Adipose tissue (tissue), 3 donors: ENCODE measurements around the gene BBC3. TPM values are rescaled to one million over a fixed set of nuclear protein-coding genes. Genes with fewer than 3 reads are reported as not detected.
"Not testable (repeated sequence)": the region's sequence is repeated elsewhere in the genome, so short reads cannot be mapped to it uniquely, and the experiment has no call there.

Experiments used
- H3K27ac ChIP-seq: one replicate; pipeline ENCODE4 v1.5.1; 2013; ENCODE audit warnings: low read depth, low read length
- WGBS, 3 donors: extraction: QIAGEN DNeasy Blood & Tissue Kit; methylation state at CpG; one replicate each; pipeline ENCODE4 v1.1.7; 2013; 5-methylcytosine and 5-hydroxymethylcytosine counted together
- polyA plus RNA-seq, 3 donors: library from polyadenylated mRNA; stranded (reverse); fragments of 200-250 nt; gene quantifications; one replicate each; pipeline ENCODE4 v1.2.3, GENCODE V29; 2013
- donor health status: healthy with polysubstance abuse.
- donor health status: Bipolar disorder and iron deficiency.
- donor health status: healthy.

The BBC3 gene
- polyA plus RNA-seq, 3 donors = 3.1 to 8.6 (median 4.2) TPM

DNA sequence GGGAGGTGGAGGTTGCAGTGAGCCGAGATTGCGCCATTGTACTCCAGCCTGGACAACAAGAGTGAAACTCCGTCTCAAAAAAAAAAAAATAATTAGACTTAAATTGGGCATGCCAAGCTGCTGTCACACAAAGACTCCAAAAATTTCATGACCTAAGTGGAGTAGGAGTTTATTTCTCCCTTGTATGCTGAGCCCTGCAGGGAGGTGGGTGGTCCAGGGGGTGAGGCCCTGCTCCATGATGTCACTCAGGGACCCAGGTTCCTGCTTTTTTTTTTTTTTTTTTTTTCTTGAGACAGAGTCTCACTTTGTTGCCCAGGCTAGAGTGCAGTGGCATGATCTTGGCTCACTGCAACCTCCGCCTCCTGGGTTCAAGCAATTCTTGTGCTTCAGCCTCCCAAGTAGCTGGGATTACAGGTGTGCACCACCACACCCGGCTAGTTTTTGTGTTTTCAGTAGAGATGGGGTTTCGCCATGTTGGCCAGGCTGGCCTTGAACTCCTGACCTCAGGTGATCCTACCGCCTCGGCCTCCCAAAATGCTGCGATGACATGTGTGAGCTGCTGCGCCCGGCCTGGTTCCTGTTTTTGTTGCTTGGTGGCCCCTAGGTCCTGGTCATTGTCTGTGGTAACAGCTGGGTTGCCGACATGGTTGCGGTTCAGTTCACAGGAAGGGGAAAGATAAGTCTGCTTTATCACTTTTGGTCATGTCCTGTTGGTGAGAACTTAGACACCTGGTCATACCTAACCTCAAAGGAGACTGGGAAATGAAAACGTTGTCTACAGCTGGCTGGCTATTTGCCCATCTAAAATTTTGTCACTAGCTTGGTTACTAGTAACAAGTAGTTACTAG is 31.2 kb upstream of the BBC3 start:
- WGBS, 3 donors = 54 to 74% (median 71%) methylated on average over 14 of the region's 14 CpGs
- H3K27ac ChIP-seq = not testable (repeated sequence)

DNA sequence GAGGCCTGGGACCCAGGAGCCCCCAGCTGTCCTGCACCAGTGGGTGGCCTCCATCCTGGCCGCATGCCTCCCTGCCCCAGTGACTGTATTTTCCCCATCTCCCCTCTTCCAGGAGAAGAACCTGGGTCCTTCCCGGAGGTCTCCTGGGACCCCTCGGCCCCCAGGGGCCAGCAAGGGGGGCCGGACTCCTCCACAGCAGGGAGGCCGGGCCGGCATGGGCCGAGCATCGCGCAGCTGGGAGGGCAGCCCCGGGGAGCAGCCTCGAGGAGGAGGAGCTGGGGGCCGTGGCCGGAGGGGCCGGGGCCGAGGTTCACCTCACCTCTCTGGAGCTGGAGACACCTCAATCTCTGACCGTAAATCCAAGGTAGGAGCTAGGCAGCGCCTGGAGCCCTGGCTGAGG is 29.5 kb upstream of the BBC3 start:
- no peak overlapping the region for H3K27ac ChIP-seq
- 63 to 91% (median 90%) methylated on average over 11 to 17 of the region's 17 CpGs for WGBS, 3 donors

DNA sequence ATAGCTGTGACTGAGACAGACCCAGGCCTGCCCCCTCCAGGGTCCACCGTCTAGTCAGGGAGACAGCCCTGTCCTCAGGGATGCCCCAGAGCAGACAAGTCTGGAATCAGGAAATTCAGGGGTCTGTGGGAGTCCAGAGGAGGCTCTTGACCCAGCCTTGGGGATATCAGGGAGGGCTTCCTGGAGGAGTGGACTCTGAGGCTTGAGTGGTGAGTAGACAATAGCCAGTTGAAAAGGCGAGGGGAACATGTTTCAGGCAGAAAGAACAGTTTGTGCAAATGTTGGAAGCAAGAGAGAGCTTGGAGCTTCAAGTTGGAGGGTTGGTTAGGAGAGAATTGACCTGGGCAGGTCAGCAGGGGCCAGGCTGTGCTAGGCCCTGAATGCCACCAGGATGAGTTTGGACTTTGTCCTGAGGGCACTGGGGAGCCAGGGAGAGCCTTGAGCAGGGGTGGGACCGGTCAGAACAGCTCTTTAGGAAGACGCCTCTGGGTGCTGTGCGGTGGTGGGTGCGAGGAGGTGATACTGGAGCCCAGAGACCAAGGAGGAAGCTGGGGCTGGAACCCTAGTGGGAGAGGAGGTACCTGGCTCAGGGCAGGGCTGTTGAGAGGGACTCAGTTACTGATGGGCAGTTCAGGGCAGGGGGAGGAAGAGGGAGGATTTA is 28.0 kb upstream of the BBC3 start:
- 68 to 92% (median 90%) methylated on average over 6 of the region's 6 CpGs for WGBS, 3 donors
- H3K27ac ChIP-seq = no peak overlapping the region

DNA sequence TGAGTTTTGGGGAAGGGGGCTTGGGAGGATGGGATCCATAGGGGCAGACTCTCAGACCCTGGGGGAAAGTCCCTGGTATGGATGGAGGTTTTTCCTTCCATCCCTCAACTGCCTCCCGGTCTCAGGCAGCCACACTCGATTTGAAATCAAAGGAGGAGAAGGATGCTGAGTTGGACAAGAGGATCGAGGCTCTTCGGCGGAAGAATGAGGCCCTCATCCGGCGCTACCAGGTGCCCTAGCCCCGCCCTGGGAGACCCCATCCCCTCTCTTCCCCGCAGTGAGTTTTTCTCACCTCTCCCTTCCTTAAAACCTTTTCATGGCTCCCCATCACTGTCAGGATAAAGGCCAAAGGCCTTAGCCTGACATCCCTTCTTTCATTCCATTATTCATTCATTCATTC is 27.4 kb upstream of the BBC3 start:
- no peak overlapping the region for H3K27ac ChIP-seq
- 54 to 91% (median 90%) methylated on average over 9 of the region's 9 CpGs for WGBS, 3 donors

DNA sequence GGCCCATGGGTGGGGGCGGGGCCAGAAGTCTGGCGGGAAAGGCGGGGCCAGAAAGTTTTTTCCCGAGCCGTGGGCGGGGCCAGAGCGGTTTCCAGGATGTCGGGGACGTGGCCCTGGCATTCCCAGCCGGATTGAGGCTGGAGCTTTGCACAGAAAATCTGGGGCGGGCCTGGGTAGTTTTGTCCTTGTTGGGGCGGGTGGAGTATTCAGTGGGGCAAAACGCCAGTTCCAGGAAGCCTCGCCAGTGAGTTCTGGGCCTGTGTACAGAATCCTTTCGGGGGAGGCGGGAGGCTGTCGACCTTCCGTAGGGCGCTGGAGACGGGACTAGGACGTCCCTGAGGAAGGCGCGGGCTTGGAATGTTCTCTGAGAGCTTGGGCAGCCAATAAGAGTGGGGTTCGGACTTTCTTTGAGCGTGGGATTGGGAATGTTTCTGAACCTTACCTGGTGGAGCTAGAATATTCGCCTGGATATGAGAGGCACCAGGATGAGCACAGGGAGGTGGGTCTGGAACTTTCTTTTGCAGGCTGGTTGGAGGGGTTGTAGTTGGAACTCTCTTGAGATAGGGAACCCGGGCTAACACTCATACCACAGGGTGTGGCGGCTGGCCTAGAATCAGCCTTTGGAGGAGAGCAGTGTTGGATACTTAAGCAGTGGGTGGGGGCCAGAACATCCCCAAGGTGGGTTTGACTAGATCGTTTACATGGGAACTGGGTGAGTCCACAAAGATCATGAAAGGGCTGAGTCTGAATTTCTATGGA is 26.6 kb upstream of the BBC3 start:
- 3 to 7% (median 4%) methylated on average over 29 of the region's 29 CpGs for WGBS, 3 donors
- no peak overlapping the region for H3K27ac ChIP-seq

DNA sequence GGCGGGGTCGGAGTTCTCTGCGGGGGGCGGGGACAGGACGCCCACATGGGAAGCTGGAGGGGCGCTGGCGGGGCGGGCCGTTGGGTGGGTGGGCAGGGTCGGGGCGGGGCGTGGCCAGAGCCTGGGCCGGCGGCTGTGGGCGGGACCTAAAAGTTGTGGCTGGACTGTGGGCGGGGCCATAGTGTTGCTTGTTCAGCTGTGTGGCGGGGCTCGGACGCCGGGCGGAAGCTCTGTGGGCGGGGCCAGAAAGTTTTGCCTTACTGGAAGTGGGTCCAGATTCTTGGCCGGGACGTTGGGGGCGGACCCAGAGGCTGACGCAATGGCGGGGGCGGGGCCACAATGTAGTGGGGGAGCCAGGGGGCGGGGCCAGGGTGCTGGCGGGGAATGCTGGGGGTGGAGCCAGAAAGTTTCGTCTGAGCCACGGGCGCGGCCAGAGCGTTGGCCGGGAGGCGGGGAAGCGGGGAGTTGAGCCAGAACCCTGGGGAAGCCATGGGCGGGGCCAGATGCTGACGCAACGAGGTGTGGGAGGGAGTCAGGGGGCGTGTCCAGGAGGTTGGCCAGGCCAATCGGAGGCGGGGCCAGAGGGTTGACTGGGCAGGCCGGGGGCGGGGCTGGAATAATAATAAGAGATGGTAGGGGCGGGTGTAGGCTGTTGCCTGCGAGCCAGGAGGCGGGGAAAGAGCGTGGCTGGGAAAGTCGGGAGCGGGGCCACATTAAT is 25.9 kb upstream of the BBC3 start:
- H3K27ac ChIP-seq = peak overlapping the region; percentile 78
- 0 to 1% (median 0%) methylated on average over 44 to 52 of the region's 52 CpGs for WGBS, 3 donors

DNA sequence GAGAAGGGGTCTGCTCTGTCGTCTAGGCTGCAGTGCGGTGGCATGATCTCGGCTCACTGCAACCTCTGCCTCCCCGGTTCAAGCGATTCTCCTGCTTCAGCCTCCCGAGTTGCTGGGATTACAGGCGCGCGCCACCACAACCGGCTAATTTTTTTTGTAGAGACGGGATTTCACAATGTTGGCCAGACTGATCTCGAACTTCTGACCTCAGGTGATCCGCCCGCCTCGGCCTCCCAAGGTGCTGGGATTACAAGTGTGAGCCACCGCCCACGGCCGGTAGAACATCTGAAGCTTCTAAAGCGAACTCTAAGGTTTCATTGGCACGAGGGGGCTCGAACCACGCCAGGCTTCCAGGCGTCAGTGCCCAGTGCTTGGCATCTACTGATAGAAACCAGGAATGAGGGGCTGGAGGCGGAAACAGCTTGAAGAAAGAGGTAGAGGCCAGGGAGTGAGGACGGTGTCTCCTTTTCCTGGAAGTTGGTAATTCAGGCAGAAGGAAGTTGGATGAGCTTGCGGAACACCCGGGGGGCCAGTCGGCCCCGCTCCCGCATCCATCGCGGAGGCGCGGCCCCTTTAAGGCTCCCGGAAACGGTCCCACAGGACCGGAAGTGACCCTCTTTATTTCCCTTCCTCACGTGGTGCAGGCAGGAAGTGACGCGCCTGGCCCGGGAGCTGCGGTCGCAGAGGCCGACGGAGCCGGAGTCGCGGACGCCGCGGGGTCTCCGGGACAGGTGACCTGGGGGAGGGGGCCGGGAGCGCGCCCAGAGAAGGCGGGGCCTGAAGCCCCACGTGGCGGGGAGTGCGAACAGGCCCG is 25.1 kb upstream of the BBC3 start, which contains the start of gene CCDC9:
Gene CCDC9, plus strand, starts transcription at position 647 of the 814 bp plus-strand sequence. CDS start 1,876 bp downstream, outside the sequence.
- 14 to 16% (median 15%) methylated on average over 51 to 60 of the region's 60 CpGs for WGBS, 3 donors
- H3K27ac ChIP-seq = peak within 1 kb of the TSS; percentile 78

DNA sequence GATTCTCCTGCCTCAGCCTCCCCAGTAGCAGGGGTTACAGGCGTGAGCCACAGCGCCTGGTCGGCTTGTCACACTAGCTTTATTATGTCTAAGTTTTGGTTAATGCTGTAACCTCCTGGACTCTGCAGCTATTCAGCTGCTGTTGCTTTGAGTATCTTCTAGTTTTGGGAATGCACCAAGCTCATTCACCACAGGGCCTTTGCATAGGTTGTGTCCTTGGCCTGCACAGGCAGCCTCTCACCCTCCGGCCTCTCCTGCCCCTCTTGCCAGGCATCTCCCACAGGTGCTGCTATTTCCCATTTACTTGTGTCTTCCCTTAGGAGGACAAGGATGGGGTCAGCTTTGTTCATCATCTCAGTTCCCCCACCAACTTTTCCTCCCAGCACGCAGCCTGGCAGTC is 23.0 kb upstream of the BBC3 start:
- H3K27ac ChIP-seq = no peak overlapping the region
- 87 to 90% (median 90%) methylated on average over 5 of the region's 5 CpGs for WGBS, 3 donors

DNA sequence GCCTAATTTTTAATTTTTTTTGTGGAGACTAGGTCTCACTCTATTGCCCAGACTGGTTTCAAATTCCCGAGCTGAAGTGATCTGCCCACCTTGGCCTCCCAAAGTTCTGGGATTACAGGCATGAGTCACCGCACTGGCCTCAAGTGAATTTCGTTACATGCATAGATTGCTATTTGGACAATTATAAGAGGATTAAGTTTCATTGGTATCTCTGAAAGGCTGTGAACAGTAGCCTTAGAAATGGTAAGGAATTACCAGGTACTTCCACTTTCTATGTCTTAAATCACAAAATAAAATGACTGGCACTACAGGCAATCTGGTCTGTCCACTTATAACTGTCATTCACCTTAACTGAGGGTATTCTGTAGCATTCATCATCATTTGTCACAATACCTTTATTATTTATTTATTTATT is 22.5 kb upstream of the BBC3 start:
- no peak overlapping the region for H3K27ac ChIP-seq
- 72 to 81% (median 73%) methylated on average over 3 of the region's 3 CpGs for WGBS, 3 donors

DNA sequence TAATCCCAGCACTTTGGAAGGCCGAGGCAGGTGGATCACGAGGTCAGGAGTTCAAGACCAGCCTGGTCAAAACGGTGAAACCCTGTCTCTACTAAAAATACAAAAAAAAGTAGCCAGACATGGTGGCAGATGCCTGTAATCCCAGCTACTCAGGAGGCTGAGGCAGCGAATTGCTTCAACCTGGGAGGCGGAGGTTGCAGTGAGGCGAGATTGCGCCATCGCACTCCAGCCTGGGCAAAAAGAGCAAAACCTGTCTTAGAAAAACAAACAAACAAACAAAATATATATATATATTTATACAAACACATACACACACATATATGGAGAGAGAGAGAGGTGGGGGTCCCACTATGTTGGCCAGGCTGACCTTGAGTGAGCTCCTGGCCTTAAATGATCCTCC is 22.0 kb upstream of the BBC3 start:
- WGBS, 3 donors = 83 to 87% (median 85%) methylated on average over 8 of the region's 8 CpGs
- not testable (repeated sequence) for H3K27ac ChIP-seq

DNA sequence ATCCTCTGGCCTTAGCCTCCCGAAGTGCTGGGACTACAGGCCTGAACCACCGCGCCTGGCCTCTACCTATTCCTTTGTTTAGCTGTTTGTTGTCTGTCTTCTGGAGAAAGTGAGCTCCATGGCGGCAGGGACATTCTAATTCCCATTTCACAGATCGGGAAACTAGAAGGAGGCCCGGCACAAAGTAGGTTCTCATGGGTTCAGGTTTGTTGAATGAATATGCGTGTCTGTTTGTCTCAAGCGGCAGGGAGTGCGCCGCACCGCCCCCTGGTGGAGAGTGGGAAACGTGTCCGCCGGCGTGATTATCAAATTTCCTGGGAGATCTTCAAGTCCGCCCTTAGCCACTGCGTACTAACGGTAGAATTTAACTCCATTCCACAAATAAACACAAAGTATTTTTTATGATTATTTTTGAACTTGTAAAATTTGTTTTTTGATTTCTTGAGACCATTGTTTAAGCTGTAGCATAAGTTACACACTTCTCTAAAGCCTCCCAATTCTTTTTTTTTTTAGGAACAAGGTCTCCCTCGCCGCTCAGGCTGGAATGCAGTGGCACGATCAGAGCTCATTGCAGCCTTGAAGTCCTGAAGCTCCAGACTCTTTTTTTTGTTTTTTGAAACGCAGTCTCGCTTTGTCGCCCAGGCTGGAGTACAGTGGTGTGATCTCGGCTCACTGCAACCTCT is 16.4 kb upstream of the BBC3 start:
- no peak overlapping the region for H3K27ac ChIP-seq
- 26 to 33% (median 26%) methylated on average over 25 of the region's 25 CpGs for WGBS, 3 donors

DNA sequence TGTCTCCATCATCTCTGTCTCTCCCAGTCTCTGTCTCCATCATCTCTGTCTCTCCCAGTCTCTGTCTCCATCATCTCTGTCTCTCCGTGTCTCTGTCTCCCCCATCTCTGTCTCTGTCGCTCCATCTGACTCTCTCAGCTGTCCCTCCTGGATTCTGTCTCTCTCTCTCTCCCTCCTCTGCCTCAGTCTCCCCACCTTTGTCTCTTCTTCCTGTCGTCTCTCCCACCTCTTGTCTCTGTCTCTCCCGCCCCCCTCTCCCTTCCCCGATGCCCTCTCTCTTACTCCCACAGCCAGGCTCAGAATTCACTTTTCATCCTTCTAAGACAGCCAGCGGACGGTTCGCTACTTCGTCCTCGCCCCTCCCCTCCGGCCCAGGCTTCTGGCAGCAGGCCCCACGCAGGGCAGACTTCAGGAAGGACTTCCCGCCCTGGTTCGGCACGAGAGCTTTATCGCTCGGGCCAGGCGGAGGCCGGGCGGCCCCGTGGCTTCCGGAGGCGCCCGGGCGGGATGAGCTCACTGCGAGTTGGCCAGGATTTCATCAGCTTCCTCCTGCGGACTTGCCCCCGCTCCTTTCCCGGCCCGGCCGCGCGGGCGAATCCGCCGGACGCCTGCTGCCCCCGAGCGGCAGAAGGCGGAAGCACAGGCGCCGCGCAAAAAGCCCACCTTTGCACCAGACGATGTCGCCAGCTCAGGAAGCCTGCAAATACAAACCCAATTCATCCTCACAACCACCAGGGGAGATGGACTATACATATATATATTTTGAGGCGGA is 13.0 kb upstream of the BBC3 start:
- no peak overlapping the region for H3K27ac ChIP-seq
- 1 to 2% (median 2%) methylated on average over 46 of the region's 46 CpGs for WGBS, 3 donors

DNA sequence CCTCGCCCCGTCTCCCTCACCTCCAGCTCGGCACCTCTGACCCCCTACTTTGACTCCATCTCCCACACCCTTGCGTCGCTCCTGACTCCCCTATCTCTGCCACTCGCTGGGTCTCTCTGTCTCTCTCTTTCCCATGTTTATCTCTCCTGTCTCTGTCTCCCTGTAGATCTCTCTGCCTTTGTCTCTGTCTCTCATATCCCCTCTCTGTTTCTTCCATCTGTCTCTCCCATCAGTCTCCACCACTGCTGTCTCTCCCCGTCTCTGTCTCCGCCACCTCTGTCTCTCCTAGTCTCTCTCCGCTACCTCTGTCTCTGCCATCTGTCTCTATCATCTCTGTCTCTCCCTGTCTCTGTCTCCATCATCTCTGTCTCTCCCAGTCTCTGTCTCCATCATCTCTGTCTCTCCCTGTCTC is 12.4 kb upstream of the BBC3 start:
- no peak overlapping the region for H3K27ac ChIP-seq
- WGBS, 3 donors = 17 to 20% (median 20%) methylated on average over 7 to 9 of the region's 9 CpGs

DNA sequence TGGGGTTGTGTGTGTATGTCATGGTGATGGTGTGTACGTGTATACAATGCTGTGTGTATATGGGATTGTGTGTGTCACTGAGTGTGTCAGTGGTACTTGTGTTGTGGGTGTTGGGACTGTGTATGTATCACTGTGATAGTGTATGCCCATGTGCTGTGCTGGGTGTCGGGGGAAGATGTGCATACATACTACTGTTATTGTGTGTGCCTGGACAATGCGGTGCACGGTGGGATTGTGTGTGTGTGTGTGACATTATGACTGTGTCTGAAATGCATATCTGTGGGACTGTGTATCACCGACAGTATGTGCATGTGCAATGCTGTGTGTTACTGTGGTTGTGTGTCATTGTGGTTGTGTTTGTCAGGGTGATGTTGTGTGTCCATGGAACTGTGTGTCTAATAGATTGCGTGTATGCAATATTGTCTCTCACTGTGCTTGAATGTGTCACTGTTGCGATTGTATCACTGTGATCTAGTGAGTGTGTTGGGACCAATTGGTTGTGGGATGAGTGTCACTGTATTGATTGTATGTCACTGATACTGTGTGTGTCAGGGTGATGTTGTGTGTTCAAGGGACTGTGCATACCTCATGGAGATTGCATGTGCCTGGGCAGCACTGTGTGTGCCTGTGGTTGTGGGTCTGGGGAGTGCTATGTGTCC is 11.0 kb upstream of the BBC3 start:
- WGBS, 3 donors = 76 to 83% (median 79%) methylated on average over 7 of the region's 7 CpGs
- no peak overlapping the region for H3K27ac ChIP-seq

DNA sequence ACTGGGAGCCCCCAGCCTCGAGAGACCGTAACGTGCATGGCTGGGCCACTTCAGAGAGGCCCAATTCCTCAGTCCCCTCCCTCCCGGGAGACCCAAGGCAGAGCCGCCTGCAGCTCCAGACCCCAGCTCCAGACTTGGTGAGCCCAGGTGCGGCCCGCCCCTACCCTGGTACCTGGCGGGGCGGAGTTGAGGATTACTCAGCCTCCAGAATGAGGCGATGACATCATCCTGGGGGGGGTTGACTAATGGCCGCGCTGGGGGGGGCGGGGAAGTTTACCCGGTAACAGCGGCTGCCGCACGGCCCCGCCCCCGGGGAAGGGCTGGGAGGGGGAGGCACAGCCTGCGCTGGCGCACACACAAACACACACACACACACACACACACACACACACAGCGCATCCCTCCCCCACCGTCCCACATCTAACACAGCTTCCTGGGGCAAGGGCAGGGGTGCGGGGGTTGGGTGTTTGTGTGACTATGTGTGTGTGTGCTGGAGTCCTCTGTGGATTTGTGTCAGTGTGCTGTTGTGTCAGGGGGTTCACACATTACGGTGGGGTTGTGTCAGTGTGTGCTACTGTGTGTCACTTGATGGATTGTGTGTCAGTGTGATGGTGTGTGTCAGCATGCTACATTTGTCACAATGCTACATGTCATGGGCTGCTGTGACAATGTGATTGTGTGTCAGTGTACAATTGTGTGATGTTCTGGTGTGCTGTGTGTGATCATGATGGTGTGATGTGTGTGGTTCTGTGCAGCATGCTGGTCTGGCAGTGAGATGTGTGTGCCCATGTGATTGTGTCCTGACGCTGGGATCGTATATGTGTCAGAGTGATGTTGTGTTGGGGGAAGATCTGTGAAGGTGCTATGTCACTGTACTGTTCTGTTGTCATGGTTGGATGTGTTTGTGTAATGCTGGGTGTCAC is 10.3 kb upstream of the BBC3 start:
- WGBS, 3 donors = 6 to 10% (median 7%) methylated on average over 18 to 27 of the region's 27 CpGs
- no peak overlapping the region for H3K27ac ChIP-seq
